ENCODE results near the gene DCLK3.

The DCLK3 gene

GRCh38 chr3:36695769-36696137 lies 68.6 kb downstream of the DCLK3 start:
- TF ChIP-seq CTCF (IDR thresholded peaks at IDR 0.05) = no peak

- no peak for TF ChIP-seq CTCF (IDR thresholded peaks at IDR 0.05)
Observed at GRCh38 chr3:36695113-36695768, 69.1 kb downstream of the DCLK3 start.

GRCh38 chr3:36693670-36694069 lies 70.7 kb downstream of the DCLK3 start:
- no peak for TF ChIP-seq CTCF (IDR thresholded peaks at IDR 0.05)

- no peak for TF ChIP-seq CTCF (IDR thresholded peaks at IDR 0.05)
Observed at GRCh38 chr3:36689560-36689959, 74.8 kb downstream of the DCLK3 start.

- TF ChIP-seq CTCF (IDR thresholded peaks at IDR 0.05) = no peak
Observed at GRCh38 chr3:36688815-36689214, 75.5 kb downstream of the DCLK3 start.

GRCh38 chr3:36686516-36686915 lies 77.8 kb downstream of the DCLK3 start:
- TF ChIP-seq CTCF (IDR thresholded peaks at IDR 0.05) = no peak

- TF ChIP-seq CTCF (IDR thresholded peaks at IDR 0.05) = no peak
Observed at GRCh38 chr3:36681867-36682266, 82.5 kb downstream of the DCLK3 start.

- no peak for TF ChIP-seq CTCF (IDR thresholded peaks at IDR 0.05)
Observed at GRCh38 chr3:36680952-36681351, 83.4 kb downstream of the DCLK3 start.
